AG20443 (cell line): ENCODE data around the gene RAPGEF5.

Source experiments
- DNase-seq: peaks from one replicate; pipeline ENCODE4 v3.0.0; 2012; ENCODE audit warnings: low spot score, mixed read lengths

Gene RAPGEF5

DNA sequence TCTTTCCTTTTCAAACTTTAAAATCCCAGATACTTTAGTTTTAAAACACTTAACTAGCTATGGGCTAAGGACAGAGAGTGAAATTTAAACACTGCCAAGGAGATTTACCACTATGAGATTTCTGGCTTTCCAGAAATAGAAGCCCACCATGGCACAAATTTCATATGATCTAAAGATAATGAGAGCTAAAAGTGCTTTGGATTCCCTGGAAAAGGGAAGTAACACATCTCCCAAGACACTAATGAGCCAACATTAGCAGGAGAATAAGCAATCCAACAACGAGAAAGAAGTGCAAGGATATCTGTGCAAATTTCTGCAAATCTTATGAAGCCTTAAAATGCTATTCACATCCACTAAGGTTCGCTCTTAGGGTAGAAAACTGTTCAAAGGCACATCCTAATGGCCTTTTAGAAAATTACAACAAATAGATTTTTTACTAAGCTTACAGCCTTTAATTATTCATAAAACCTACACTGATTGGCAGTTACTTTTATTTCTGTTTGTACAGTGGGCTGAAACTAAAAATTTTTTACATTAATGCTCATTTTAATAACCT, 100.3 kb downstream of the RAPGEF5 start:
- DNase-seq = no peak

DNA sequence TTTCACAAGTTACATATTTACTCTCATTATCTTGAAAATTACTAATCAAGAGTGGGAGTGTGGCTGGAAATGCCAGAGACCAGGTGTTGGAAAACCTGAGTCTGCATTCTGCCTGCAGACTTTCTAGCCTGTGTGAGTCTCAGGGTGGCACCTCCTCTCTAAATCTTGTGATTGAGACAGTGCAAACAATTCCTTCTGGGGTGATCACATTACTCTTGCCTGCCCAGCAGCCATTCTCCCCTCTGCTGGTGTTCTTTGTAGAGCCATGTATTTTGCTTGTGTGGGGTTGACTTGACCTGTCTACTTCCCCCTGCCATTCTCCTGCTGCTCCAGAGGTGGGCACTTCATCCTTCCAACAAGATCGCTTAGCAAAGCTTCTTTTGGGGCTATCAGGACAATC, 101.1 kb downstream of the RAPGEF5 start:
- DNase-seq = no peak

DNA sequence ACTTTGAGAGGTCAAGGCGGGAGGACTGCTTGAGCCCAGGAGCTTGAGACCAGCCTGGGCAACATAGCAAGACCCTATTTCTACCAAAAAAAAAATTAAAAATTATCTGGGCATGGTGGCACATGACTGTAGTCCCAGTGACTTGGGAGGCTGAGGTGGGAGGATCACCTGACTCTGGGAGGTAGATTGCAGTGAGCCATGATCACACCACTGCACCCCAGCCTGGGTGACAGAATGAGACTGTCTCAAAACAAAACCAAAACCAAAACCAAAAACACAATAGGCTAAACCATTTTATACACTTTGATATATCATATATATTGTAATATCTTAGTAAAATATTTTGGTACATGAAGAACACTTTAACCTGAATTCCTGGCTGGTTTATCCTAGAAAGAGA, 101.6 kb downstream of the RAPGEF5 start:
- no peak for DNase-seq

DNA sequence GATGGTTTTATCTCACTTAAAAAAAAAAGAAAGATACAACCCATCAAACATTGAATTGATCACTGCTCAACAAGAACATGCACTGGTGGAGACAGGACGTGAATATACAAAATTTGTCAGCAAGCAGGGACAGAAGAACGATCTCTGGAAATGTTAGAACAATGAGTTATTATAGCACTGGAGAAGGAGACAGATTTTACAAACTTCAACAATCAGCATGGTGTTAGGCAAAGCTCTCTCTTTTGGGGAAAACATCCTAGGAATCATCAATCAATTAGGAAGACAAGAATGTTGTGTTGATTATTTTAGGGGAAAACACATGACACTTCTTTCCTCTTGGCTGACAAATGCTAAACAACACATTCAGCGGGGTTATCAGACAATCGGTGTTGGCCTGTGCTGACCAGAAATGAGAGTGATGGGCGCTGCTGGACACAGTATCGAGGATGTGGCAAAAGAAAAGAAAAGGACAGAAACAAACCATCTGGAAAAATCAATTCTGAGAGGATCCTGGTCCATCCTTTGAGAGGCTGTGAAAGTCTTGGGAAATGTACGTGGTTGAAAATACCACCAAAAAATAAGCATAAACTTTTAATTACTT, 103.9 kb downstream of the RAPGEF5 start:
- DNase-seq = no peak

DNA sequence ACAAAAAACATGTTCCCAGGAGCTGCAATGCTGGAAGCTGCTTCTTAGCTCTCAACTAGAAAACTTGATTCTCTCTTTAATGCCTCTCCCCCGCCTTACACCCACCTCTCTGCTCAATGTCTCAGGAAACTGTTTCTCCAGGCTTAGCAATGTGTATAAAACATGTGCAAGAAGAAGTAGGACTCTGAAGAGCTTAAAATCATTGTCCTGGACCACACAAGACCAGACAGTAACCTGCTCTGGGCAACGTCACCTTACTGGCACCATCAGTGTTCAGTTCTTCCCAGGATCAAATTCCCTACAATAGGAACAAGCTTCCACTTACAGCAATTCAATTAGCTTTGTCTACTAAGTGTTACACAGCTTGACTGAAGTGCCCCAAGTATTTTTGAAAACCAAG, 104.9 kb downstream of the RAPGEF5 start:
- no peak for DNase-seq

DNA sequence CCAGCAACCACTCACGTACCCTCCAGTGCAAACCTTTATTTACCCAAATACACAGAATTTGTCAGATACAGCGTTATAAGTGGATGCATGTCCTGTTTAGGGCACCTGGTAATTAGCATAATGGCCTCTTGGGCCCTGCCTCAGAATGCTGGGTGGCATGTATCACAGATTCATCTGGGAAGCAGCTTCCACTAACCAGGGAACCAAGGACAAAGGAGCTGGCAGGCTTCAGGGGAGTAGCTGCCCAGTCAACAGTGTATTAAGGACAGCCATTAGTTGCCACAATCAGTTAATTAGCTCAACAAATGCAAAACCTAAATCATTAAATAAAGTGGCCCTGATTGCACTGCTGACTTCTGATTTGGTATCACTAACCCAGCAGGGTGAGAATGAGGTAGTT, 105.7 kb downstream of the RAPGEF5 start:
- no peak for DNase-seq

DNA sequence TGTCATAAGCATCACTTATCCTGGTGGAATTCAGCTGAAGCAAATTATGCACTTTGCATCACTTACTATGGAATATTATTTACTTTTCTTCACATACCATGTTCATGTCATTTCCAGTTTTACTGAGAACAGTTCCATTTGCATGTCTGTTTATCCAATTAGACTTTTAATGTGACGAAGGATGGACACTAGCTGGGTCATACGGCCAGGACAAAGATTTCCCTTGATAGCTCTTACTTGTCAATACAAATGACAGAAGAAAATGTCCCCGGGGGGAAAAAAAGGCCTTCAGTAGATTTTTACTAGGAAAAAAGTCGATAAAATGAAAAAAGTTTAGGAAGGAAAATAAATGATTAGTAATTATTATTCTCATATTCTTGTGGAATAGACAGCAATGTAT, 106.6 kb downstream of the RAPGEF5 start:
- no peak for DNase-seq

DNA sequence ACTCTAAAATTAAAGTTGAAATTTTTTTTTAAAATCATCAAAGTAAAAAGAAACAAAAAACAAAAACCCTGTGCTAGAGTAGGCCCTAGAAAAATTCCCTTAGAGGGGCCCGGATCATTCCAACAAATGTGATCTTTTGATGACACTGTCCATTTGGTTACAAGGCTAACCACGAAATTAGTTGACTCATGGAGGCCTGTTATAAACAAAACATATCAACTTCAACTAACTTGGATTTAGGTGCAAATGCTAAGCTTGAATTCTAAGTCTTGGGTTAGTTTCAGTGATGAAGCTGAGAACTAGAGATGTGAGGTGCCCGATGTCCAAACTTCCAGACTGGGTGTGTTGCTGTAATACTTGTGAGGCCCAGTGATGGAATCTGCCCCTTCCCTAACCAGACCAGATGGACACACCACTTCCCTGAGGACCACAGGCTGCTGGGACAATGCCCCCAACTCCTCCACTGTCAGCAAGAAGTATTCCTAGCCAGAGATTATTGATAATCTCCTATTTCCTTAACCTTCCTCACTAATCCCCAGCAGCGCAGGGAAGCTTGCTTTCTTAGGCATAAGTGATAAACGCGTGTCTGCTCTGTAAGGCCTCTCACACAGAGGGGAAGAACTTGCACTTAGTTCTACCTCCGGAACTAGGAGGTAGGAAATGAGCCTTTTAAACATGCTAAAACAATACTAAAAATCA, 108.7 kb downstream of the RAPGEF5 start:
- DNase-seq = no peak

DNA sequence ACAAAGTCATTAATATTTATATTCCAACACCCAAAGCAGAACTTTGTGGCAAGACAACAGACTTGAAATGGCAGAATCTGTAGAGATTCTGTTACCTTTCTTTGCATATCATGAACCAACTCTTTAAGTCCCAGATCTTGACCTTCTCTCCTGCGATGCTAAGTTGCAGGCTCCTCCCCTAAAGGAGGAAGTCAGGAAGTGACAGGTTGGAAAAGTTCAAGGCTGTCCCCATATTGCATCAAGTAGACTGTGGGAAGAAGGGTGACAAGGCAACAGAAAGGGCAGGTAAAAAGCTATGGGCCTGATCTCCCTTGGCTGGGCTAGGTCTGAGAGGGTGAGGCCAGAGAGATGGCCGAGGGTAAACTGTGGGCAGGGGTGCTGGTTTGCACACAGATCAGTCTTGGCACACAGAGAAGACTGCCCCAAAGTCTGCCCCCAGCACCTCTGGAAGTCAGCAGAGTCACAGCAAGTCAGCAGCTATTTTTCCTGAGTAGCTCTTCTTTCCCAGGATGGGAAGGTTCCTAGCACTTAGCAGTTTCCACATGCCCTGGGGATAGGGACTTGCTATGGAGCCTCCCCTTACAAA, 115.1 kb downstream of the RAPGEF5 start:
- no peak for DNase-seq

DNA sequence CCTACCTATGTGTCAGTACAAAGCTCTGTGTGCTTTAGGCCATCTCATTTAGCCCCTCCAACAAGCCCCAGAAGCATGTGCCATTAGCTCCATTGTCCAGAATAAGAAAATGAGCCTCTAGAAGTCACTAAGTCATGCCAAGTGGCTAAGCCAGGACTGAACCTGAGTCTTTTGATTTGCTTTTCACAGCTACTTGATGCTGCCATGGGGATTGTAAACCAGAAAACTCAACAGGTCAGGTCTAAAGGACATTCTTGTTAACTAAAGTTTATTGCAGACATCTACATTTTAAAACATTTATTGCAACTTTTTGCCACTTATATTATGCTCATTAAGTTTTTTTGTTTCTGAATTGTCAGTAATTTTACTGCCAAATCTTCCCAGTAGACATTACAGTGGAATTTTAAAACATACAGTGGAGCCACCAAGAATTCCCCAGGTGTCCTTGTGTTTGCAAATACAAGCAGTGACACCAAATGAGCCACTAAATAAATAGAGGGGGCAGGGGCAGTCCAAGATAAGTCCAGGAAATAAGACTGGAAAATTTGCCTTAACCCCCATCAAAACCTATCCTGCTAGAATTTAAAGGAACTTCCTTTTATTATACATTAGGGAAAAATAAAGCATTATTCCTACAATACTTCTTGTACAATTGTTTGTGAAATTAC, 115.9 kb downstream of the RAPGEF5 start:
- no peak for DNase-seq

DNA sequence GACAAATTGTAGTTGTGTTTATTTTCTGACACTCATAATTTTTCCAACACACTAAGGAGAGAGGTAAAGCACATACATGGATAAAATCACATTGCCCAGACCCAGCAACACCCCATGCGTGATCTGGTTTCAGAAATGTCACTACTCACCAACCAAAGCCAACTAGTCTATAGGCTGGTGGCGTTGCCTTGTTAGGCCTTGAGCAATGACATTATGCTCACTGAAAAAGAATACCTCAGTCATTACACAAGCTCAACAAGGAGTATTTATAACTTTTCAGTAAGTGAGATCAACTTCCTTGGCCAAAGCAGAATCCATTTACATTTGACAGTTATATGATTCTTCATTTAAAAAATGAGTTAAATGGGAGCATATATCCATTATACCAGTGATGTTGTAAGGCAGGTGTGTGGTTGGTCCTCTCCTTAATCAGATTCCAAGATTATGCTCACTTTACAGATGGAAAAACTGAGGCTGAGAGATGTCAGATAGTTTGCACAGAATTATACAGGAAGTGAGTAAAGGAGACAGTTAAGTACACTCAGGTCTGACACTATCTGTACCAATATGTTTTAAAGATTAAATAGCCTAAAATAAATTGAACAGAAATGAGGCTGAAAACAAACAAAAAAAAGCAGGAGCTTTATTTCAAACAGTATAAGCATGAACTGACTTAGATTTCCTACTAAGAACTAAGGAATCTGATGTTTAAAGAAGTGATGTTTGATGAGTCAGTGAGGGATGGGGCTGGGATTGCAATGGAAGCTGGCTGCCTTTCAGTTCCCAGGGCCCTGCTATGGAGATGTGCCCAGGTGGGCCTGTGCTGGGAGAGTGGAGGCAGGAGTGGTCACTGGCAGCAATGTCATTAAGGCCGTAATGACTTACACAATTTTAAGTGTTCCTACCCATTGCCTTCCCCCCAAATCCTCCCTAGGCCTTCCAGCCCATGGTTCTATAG, 118.3 kb downstream of the RAPGEF5 start:
- peak; percentile 74 for DNase-seq

DNA sequence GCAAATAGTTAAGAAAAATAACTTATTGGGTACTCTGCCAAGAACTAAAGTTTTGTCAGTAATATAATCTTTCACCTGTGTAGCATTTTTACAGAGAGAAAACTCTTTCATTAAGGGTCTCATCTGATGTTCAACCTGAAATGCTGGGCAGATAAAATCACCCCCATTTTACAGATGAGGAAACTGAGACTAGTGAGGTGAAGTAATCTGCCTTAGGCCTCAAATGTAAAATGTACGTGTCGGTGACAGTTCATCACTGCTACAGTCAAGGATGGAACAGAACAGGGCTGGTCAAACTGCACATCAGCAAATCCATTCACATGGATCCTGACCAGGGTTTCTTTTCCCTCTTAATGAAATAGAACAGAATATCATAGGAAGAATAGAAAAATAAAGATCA, 121.8 kb downstream of the RAPGEF5 start:
- no peak for DNase-seq

DNA sequence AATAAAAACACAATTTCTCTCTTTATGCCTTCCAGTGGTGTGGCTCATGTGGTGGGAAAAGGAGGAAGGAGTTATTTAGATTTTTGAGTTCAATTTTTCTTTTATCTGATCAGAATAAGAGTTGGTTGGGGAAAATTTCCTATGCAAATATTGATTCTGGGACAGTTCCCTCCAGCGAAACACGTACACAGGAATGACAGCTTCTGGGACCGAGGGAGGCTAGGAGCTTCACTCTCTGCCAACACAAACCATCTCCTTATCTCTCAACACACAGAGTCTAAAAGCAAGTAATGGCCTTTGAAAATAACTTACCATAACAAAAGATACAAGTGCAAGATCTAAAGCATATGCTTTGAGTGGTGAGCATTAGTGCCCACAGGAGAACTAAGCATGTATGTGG, 122.7 kb downstream of the RAPGEF5 start:
- no peak for DNase-seq

DNA sequence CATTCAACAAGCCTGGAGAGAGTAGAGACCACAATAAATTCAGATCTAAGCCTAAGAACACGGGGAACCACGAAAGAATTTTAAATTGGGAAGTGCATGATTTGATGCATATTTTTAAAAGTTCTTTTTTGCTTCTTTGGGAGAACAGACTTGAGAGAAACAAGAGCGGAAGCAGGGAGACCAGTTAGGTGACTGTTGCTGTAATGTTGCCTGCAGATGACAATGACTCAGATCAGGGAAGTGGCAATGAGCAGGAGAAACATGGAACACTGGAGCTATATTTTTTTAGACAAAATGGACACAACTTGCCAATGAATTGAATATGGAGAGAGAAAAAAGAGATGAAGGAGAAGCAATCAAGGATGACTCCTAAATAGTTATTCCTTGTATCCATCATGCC, 125.1 kb downstream of the RAPGEF5 start:
- DNase-seq = no peak

DNA sequence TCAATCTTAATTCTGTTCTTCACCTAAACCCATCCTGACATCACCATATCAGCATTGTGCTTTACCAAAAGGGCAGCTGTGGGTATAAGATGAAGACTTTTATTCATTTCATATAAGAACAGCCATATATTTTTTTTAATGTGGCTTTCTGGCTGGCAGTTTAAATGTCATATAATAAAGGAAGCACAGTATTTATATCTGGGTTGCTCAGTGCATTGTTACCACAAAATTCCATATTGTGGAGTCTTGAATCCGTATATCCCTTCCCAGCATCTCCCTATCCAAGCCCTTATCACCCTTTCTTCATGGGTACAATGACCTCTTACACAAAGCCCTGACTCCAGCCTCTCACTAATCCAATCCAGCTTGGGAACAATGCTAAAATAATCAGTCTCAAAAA, 125.8 kb downstream of the RAPGEF5 start:
- no peak for DNase-seq

DNA sequence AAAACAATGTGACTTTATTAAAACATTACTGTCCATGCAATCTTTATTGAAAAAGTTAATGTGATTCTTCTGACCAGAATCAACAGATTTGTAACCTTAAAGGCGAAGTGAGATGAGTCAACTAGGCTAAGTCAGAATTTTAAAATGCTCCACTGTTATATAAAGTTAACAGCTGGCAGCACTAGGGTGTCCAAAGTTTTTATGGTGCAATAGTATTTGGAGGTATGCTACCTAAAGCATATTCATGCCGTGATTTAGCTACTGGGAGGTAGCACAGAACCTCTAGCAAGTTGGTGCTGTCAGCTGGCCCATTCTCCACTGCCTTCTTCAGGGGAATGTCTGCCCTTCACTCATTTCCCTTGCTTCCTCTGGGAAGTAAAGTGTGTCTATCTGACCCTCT, 126.7 kb downstream of the RAPGEF5 start:
- no peak for DNase-seq

DNA sequence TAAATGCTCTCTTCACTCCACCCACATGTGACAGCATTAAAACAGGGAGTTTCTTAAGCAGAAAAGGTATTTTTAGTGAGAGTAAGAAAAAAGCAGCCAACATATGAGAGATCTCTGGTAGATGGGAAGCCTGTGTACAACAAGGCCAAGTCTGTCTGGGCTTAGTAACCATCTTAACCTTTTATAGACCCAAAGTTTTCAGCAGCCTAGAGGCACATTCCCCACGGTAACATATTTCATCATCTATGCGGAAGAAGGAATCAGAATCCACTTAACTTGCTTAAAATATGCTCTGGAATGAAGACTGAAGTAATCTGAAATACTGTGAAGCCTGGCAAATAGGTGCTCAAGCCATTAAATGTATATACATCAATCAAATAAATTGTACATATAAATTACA, 127.8 kb downstream of the RAPGEF5 start:
- no peak for DNase-seq

DNA sequence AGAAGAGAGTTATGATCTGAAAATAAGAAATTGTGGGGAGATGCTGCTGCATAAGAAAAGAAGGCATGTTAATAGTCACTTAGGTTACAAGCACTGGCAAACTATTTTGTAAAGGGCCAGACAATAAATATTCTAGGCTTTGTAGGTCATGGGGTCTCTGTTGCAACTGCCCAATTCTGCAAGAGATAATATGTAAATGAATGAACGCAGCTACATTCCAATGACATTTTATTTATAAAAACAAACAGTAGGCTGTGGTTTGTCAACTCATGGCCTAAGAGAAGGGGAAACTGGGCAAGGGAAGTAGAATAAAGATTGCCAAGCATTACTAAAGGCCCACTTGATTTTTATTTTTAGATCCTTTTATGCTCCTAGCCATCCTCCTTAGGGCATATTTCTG, 133.1 kb downstream of the RAPGEF5 start:
- DNase-seq = peak; percentile 19

DNA sequence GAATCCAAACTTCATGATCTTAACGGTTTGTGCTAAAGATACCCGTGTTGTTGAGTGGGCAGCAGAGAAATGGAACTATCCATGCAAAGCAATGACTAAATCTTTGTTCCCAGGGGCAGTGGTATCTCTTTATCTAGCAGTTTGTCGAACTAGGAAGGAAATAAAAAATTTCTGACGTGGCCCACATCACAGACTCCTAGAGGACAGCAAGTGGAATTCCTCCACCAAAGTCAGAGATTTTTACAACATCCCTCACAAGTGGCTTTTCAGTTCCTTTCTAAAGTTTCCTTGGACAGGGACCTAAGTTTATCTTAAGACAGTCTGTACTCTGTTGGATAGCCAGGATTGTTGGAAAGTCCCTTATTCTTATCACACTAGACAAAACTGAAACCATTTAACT, 136.0 kb downstream of the RAPGEF5 start:
- no peak for DNase-seq

DNA sequence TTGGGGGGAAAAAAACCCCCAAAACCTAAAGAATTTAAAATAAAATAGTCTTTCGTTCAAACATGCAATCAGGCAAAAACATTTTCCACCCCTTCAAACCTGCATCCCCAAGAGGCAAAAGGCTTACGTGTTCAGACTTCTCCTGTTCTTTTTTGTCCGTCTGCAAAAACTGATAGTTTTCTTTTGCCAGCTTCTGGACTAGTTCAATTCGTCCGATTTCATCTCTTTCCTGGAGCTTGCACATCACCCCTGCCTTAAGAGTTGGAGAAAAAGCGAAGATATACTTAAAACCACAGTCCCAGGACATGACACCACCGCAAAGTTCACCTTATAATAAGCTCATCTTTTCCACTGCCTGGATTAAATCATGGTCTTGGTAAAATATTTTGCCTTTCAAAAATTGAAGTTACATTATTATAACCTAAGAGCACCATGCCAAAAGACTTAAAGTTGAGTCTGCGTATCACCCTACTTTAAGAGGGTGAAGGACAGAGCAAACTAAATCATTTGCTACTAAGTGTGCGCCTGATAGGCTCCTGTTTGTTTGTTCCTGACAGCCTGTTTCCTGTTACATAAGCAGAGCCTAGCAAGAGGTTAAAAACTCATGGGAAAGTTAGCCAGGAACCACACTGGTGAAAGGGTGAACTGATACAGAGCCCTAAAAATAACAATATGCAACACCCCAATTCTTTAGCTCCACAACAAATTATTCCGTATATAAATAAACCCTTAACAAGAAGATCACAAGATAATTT, 137.0 kb downstream of the RAPGEF5 start:
- no peak for DNase-seq

DNA sequence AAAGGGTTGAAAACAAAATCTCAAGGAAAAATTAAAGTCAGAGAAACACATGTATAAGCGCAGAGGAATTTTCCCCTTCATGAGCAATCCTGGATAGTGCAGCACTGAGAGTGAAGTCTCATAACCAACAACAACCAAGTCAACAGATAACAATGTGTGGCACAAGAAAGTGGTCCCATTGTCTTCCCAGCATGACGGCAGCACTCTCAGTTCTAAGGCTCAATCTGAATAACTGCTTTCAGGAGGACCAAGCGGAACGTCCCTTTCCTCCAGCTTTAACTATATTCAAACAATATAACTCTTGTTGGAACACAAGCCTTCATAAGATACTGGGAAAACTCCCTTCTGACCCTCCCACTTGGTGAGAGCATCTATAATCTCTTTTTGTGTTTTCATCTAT, 137.9 kb downstream of the RAPGEF5 start:
- no peak for DNase-seq
